Lower leg skin (tissue), 3 donors: ENCODE results near the gene AKAP10.

ENCODE experiments used
- POLR2A ChIP-seq, 2 donors: fragments of 450-650 bp; IDR thresholded peaks; one replicate each; pipeline ENCODE4 v1.6.1; 2016 to 2017; ENCODE audit warnings: antibody characterized with exemption in 2 of 2, mild to moderate bottlenecking in 1 of 2, moderate library complexity in 1 of 2
- TF ChIP-seq, protein P1 (sequence below), 3 donors: fragments of 450-650 bp; IDR thresholded peaks; one replicate each; pipeline ENCODE4 v1.5.1; 2016; ENCODE audit warnings: antibody characterized with exemption in 3 of 3, mild to moderate bottlenecking in 3 of 3, moderate library complexity in 2 of 3

DNA sequence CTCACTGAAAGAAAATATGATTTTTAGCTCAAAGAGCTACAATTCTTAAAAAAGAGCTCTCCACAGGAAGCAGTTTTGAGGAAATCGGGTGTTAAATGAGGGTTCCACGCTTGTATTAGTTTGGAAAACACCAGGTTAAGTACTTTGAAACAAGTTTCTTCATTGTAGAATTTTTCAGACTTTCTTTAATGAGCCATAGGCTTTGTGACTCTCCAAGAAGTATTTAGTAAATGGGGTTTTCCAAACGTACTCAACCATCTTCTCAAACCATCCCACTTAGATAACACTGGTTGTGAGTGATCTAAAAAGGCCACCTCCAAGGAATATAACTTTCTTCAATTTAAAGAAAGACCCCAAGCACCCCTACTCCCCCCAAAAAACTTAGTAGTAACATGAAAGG is 112.6 kb downstream of the AKAP10 start:
- TF ChIP-seq, protein P1, sequence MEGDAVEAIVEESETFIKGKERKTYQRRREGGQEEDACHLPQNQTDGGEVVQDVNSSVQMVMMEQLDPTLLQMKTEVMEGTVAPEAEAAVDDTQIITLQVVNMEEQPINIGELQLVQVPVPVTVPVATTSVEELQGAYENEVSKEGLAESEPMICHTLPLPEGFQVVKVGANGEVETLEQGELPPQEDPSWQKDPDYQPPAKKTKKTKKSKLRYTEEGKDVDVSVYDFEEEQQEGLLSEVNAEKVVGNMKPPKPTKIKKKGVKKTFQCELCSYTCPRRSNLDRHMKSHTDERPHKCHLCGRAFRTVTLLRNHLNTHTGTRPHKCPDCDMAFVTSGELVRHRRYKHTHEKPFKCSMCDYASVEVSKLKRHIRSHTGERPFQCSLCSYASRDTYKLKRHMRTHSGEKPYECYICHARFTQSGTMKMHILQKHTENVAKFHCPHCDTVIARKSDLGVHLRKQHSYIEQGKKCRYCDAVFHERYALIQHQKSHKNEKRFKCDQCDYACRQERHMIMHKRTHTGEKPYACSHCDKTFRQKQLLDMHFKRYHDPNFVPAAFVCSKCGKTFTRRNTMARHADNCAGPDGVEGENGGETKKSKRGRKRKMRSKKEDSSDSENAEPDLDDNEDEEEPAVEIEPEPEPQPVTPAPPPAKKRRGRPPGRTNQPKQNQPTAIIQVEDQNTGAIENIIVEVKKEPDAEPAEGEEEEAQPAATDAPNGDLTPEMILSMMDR (IDR thresholded peaks at IDR 0.05): no peak
- TF ChIP-seq POLR2A (IDR thresholded peaks at IDR 0.05): no peak
